ENCODE measurements around the gene TTC9. TPM values are rescaled to one million over a fixed set of nuclear protein-coding genes. Genes with fewer than 3 reads are reported as not detected.

TTC9 gene
- total and polyA plus RNA-seq, 10 of the 15 experiments (the other 5 are each of a cell fraction or from before 2014, with no cell fraction given): 0.87 to 15.8 (median 7.8) TPM

DNA sequence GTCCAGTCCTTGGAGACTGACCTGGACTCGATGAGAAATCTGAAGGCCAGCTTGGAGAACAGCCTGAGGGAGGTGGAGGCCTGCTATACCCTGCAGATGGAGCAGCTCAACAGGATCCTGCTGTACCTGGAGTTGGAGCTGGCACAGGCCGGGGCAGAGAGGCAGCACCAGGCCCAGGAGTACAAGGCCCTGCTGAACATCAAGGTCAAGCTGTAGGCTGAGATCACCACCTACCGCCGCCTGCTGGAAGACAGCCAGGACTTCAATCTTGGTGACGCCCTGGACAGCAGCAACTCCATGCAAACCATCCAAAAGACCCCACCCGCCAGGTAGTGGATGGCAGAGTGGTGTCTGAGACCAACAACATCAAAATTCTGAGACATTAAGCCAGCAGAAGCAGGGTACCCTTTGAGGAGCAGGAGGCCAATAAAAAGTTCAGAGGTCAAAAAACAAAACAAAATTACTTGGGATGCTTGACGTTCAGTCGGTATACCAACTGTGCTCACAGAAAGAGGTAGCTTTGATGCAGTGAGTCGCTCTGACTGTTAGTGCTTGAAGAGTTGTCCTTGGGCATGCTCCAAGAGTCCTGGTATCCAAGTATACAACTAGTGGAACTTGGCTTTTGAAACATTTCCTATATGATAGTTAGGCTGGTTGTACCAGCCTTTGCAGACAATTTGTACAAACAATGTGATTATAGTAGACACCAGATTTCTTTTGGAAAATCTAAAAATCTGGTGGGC is 46.1 kb upstream of the TTC9 start:
- Histone ChIP-seq H3K27ac (ENCODE audit: control insufficient read depth, insufficient read depth) (no peak overlapping the region), H3K4me1 (ENCODE audit: control insufficient read depth, insufficient read depth, low read length) (0 out of 2 replicates have a peak, but pooled peaks cover 7% of the 10 kb centered on the region), H3K79me2 (ENCODE audit: control insufficient read depth, insufficient read depth, low read length) (peaks cover 37% of the 10 kb centered on the region), H3K9me3 (replicated peaks; ENCODE audit: control insufficient read depth, insufficient read depth, low read length) (no peaks in the 10 kb centered on the region), H3K36me3 (ENCODE audit: control insufficient read depth in 2 of 2, insufficient read depth in 2 of 2, low read length in 1 of 2) (peaks cover 12 to 27% of the 10 kb centered on the region in 2 experiments), H3K27me3 (replicated peaks in 1 of 2; ENCODE audit: control insufficient read depth in 2 of 2, insufficient read depth in 2 of 2, low read length in 1 of 2) (no peaks in the 10 kb centered on the region), H4K20me1 (ENCODE audit: control insufficient read depth, insufficient read depth) (no peaks in the 10 kb centered on the region), H2AFZ (ENCODE audit: control insufficient read depth, low read depth, low read length) (no peak overlapping the region), H3K4me2 (ENCODE audit: control insufficient read depth, insufficient read depth) (no peak overlapping the region), H3K4me3 (no peak overlapping the region), H3K9ac (ENCODE audit: control insufficient read depth, insufficient read depth, low read length) (no peak overlapping the region)
- ATAC-seq (no peak), DNase-seq (ENCODE audit: low read depth, low spot score) (no peak), FAIRE-seq (no peak)
- intact Hi-C loops (cut with micrococcal nuclease; ENCODE audit: unreplicated experiment) (no loop called here), in situ Hi-C loops (cut with MboI) (no loop called here)
- BruUV-seq (replicated peaks): no TSS peak
- SMC1A ChIA-PET (ENCODE audit: uncharacterized antibody, unreplicated experiment): interaction anchor here (1.0 kb wide), 1 partner anchor 14 kb away, joined by 3 read pairs; no protein-coding TSS in a partner anchor
- POLR2A ChIA-PET: no interaction called here
- no peak for TF ChIP-seq WRNIP1 (IDR thresholded peaks at IDR 0.05; ENCODE audit: borderline replicate concordance, low read depth, low read length)
- TF ChIP-seq, protein P1, sequence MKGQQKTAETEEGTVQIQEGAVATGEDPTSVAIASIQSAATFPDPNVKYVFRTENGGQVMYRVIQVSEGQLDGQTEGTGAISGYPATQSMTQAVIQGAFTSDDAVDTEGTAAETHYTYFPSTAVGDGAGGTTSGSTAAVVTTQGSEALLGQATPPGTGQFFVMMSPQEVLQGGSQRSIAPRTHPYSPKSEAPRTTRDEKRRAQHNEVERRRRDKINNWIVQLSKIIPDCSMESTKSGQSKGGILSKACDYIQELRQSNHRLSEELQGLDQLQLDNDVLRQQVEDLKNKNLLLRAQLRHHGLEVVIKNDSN (IDR thresholded peaks at IDR 0.05; ENCODE audit: borderline replicate concordance, extremely low read length, insufficient read depth, low read depth, low read length): no peak
- RAD21 ChIA-PET (ENCODE audit: unreplicated experiment): no interaction called here
- CTCF ChIA-PET: interaction anchor here (1.1 kb wide), 1 partner anchor 118 kb away, joined by 3 read pairs; no protein-coding TSS in a partner anchor
- 88% methylated on average over 9 of the region's 9 CpGs for WGBS (ENCODE audit: insufficient coverage, insufficient replicate concordance, low lambda C conversion rate, missing lambda C conversion rate)

DNA sequence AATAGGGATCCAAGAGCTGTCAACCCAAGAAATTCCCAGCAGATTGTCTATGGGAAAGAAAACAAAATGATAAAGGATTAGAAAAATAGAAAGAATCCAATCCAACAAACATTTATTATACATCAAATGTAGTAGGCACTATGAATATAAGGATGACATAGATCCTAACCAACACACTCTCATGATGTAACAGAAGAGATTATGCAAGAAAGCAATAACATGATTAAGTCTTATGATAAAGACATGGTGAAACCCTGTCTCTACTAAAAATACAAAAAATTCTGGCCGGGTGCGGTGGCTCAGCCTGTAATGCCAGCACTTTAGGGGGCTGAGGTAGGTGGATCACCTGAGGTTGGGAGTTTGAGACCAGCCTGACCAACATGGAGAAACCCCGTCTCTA is 44.0 kb upstream of the TTC9 start:
- no peak overlapping the region for H3K4me3 ChIP-seq
- H3K9ac ChIP-seq (ENCODE audit: control insufficient read depth, insufficient read depth, low read length): no peak overlapping the region
- no peaks in the 10 kb centered on the region for H4K20me1 ChIP-seq (ENCODE audit: control insufficient read depth, insufficient read depth)
- H3K27ac ChIP-seq (ENCODE audit: control insufficient read depth, insufficient read depth): no peak overlapping the region
- TF ChIP-seq, protein P2, sequence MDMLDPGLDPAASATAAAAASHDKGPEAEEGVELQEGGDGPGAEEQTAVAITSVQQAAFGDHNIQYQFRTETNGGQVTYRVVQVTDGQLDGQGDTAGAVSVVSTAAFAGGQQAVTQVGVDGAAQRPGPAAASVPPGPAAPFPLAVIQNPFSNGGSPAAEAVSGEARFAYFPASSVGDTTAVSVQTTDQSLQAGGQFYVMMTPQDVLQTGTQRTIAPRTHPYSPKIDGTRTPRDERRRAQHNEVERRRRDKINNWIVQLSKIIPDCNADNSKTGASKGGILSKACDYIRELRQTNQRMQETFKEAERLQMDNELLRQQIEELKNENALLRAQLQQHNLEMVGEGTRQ (IDR thresholded peaks at IDR 0.05; ENCODE audit: borderline replicate concordance, low read depth, low read length): no peak
- TF ChIP-seq PAX8 (IDR thresholded peaks at IDR 0.05) (no peak), TBL1XR1 (IDR thresholded peaks at IDR 0.05; ENCODE audit: low read depth, low read length) (no peak), PAX5 (IDR thresholded peaks at IDR 0.05; ENCODE audit: borderline replicate concordance, low read depth, low read length) (no peak), GATAD2B (conservative IDR thresholded peaks at IDR 0.05; ENCODE audit: low read depth) (no peak)
- FAIRE-seq (no peak), ATAC-seq (no peak), DNase-seq (ENCODE audit: low read depth, low spot score) (no peak)
- BruUV-seq (replicated peaks): no TSS peak
- RAD21 ChIA-PET (ENCODE audit: unreplicated experiment): no interaction called here
- 98% methylated on average over 3 of the region's 3 CpGs for WGBS (ENCODE audit: insufficient coverage, insufficient replicate concordance, low lambda C conversion rate, missing lambda C conversion rate)
- POLR2A ChIA-PET: interaction anchor here (0.6 kb wide), 1 partner anchor 1228 kb away, joined by 3 read pairs; no protein-coding TSS in a partner anchor
- no peak overlapping the region for H3K4me2 ChIP-seq (ENCODE audit: control insufficient read depth, insufficient read depth)
- H3K27me3 ChIP-seq (replicated peaks in 1 of 2; ENCODE audit: control insufficient read depth in 2 of 2, insufficient read depth in 2 of 2, low read length in 1 of 2): no peaks in the 10 kb centered on the region
- SMC1A ChIA-PET (ENCODE audit: uncharacterized antibody, unreplicated experiment): interaction anchor here (1.4 to 1.5 kb wide), 2 partner anchors 107 to 182 kb away, joined by 3 read pairs; no protein-coding TSS in a partner anchor
- H3K4me1 ChIP-seq (ENCODE audit: control insufficient read depth, insufficient read depth, low read length): peaks cover 16% of the 10 kb centered on the region
- H3K36me3 ChIP-seq (ENCODE audit: control insufficient read depth in 2 of 2, insufficient read depth in 2 of 2, low read length in 1 of 2): peaks cover 10 to 22% of the 10 kb centered on the region in 2 experiments
- intact Hi-C loops (cut with micrococcal nuclease; ENCODE audit: unreplicated experiment): no loop called here
- H2AFZ ChIP-seq (ENCODE audit: control insufficient read depth, low read depth, low read length): no peak overlapping the region
- CTCF ChIA-PET: interaction anchor here (0.6 to 1.4 kb wide), 3 partner anchors 8 to 118 kb away, joined by 3 to 5 read pairs (median 3); no protein-coding TSS in a partner anchor
- peaks cover 37% of the 10 kb centered on the region for H3K79me2 ChIP-seq (ENCODE audit: control insufficient read depth, insufficient read depth, low read length)
- in situ Hi-C loops (cut with MboI): no loop called here
- H3K9me3 ChIP-seq (replicated peaks; ENCODE audit: control insufficient read depth, insufficient read depth, low read length): no peaks in the 10 kb centered on the region

All from GM12878 (cell line).